Liver (tissue), 9 donors: ENCODE results near the gene NTN1. TPM values are rescaled to one million over a fixed set of nuclear protein-coding genes. Genes with fewer than 3 reads are reported as not detected.

Experiments
- DNase-seq: peaks from one replicate; pipeline ENCODE4 v3.0.0-alpha.2; 2017; ENCODE audit warnings: low spot score
- H3K27ac ChIP-seq, 2 donors: one replicate each; pipeline ENCODE4 v1.7.0; 2013; ENCODE audit warnings: inconsistent platforms in 2 of 2, low read length in 2 of 2, control low read depth in 1 of 2, low read depth in 1 of 2, mild to moderate bottlenecking in 1 of 2
- H3K27me3 ChIP-seq, 4 donors: one replicate each; pipeline versions ENCODE4 v1.6.1 to v1.7.0; 2013; ENCODE audit warnings: low read length in 3 of 4, inconsistent platforms in 1 of 4, mild to moderate bottlenecking in 1 of 4, moderate library complexity in 1 of 4; ENCODE audit not compliant: control insufficient read depth in 4 of 4, insufficient read depth in 4 of 4
- H3K36me3 ChIP-seq, 4 donors: one replicate each; pipeline versions ENCODE4 v1.6.1 to v1.7.0; 2013; ENCODE audit warnings: low read length in 3 of 4, mild to moderate bottlenecking in 3 of 4, low read depth in 1 of 4, moderate library complexity in 1 of 4; ENCODE audit not compliant: control insufficient read depth in 4 of 4, insufficient read depth in 3 of 4
- H3K4me1 ChIP-seq, 4 donors: one replicate each; pipeline versions ENCODE4 v1.6.1 to v1.7.0; 2013; ENCODE audit warnings: low read length in 3 of 4, mild to moderate bottlenecking in 3 of 4, moderate library complexity in 1 of 4; ENCODE audit not compliant: control insufficient read depth in 4 of 4, insufficient read depth in 4 of 4
- H3K4me3 ChIP-seq, 3 donors: one replicate each; pipeline versions ENCODE4 v1.6.1 to v1.7.0; 2013; ENCODE audit warnings: low read length in 3 of 3, control low read depth in 1 of 3, low read depth in 1 of 3, mild to moderate bottlenecking in 1 of 3
- H3K9ac ChIP-seq, 2 donors: one replicate each; pipeline ENCODE4 v1.7.0; 2013; ENCODE audit warnings: low read length in 2 of 2, mild to moderate bottlenecking in 2 of 2, moderate library complexity in 2 of 2, control low read depth in 1 of 2, low read depth in 1 of 2
- H3K9me3 ChIP-seq, 4 donors: one replicate each; pipeline versions ENCODE4 v1.6.1 to v1.7.0; 2013; ENCODE audit warnings: low read length in 3 of 4; ENCODE audit not compliant: control insufficient read depth in 4 of 4
- EGR1 ChIP-seq, 2 donors: IDR thresholded peaks; 2 replicates each; pipeline ENCODE4 v1.6.1; 2016 to 2018; ENCODE audit warnings: antibody characterized with exemption in 2 of 2, low read depth in 2 of 2
- FOXA1 ChIP-seq: IDR thresholded peaks from 2 replicates; pipeline ENCODE4 v1.6.1; 2016; ENCODE audit warnings: antibody characterized with exemption
- GABPA ChIP-seq, 2 donors: IDR thresholded peaks in 1 of 2; conservative IDR thresholded peaks in 1 of 2; 2 replicates each; pipeline ENCODE4 v1.6.1; 2016; ENCODE audit warnings: antibody characterized with exemption in 2 of 2, mild to moderate bottlenecking in 1 of 2, moderate library complexity in 1 of 2
- HNF4A ChIP-seq, 2 donors: conservative IDR thresholded peaks; 2 replicates each; pipeline ENCODE4 v1.6.1; 2016; ENCODE audit warnings: antibody characterized with exemption in 2 of 2, mild to moderate bottlenecking in 2 of 2
- HNF4G ChIP-seq: IDR thresholded peaks from 2 replicates; pipeline ENCODE4 v1.6.1; 2016; ENCODE audit warnings: antibody characterized with exemption
- RXRA ChIP-seq, 2 donors: IDR thresholded peaks; 2 replicates each; pipeline ENCODE4 v1.6.1; 2017 to 2018; ENCODE audit warnings: antibody characterized with exemption in 2 of 2, mild to moderate bottlenecking in 1 of 2
- YY1 ChIP-seq: IDR thresholded peaks from 2 replicates; pipeline ENCODE4 v1.6.1; 2016; ENCODE audit warnings: antibody characterized with exemption, mild to moderate bottlenecking
- ZBTB33 ChIP-seq: IDR thresholded peaks from 2 replicates; pipeline ENCODE4 v1.6.1; 2016; ENCODE audit warnings: antibody characterized with exemption
- WGBS: extraction: QIAGEN DNeasy Blood & Tissue Kit; methylation state at CpG from one replicate; pipeline ENCODE4 v1.1.7; 2013; 5-methylcytosine and 5-hydroxymethylcytosine counted together
- polyA plus RNA-seq, 2 donors: library from polyadenylated mRNA; stranded (reverse) in 1 of 2; unstranded in 1 of 2; fragments of 200-250 nt in 1 of 2; fragments of >200 nt in 1 of 2; fragmentation: Nextera tagmentation in 1 of 2; extraction: Ambion mirVana in 1 of 2; gene quantifications; one replicate each; pipeline versions ENCODE4 v1.2.1 to v1.2.3, GENCODE V29; 2013 to 2015
- total RNA-seq, 2 donors: library from RNA; depleted of rRNA; stranded (reverse); fragments of >200 nt; gene quantifications; one replicate each; pipeline ENCODE4 v1.2.3, GENCODE V29; 2014
- TF ChIP-seq, protein P1 (sequence below): IDR thresholded peaks from 2 replicates; pipeline ENCODE4 v1.6.1; 2016; ENCODE audit warnings: antibody characterized with exemption, mild to moderate bottlenecking
- donor health status: healthy.
- donor health status: healthy.
- donor health status: healthy.
- donor health status: healthy.
- donor health status: healthy.

Gene NTN1
- total and polyA plus RNA-seq, 4 donors: 0.14 to 8.7 (median 4.3) TPM

GRCh38 chr17:9237053-9237410 is 215.7 kb downstream of the NTN1 start (continued):
- TF ChIP-seq, protein P1, sequence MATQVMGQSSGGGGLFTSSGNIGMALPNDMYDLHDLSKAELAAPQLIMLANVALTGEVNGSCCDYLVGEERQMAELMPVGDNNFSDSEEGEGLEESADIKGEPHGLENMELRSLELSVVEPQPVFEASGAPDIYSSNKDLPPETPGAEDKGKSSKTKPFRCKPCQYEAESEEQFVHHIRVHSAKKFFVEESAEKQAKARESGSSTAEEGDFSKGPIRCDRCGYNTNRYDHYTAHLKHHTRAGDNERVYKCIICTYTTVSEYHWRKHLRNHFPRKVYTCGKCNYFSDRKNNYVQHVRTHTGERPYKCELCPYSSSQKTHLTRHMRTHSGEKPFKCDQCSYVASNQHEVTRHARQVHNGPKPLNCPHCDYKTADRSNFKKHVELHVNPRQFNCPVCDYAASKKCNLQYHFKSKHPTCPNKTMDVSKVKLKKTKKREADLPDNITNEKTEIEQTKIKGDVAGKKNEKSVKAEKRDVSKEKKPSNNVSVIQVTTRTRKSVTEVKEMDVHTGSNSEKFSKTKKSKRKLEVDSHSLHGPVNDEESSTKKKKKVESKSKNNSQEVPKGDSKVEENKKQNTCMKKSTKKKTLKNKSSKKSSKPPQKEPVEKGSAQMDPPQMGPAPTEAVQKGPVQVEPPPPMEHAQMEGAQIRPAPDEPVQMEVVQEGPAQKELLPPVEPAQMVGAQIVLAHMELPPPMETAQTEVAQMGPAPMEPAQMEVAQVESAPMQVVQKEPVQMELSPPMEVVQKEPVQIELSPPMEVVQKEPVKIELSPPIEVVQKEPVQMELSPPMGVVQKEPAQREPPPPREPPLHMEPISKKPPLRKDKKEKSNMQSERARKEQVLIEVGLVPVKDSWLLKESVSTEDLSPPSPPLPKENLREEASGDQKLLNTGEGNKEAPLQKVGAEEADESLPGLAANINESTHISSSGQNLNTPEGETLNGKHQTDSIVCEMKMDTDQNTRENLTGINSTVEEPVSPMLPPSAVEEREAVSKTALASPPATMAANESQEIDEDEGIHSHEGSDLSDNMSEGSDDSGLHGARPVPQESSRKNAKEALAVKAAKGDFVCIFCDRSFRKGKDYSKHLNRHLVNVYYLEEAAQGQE: no peak
- no peak for TF ChIP-seq FOXA1

DNA sequence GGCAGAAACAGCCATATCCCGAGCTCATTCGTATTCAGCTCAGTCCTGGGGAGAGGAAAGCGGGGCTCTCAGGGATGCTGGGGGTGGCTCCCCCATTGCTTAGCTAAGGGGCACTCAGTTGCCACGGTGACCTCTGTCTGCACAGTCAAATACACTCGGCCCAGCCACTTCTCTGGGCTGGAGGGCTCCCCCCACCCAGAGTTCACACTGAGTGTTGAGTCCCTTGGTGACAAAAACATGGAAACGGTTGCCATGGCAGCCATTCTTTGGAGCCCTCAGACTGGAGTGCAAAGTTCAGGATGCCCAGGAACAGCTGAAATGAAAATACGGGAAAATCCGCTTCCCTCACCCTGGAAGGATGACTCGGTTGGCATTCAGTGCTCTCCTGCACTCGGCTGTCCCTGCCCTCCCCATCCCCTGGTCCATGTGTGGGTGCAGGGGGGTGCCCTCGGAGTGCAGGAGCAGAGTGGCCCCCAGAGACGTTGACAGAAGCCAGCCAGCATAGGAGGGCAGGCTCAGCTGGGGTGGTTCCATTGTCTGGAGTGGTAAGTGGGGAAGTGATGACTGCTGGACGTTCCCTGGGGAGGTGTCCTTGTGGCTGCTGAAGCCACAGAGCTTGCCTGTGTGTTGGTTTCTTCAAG is 216.5 kb downstream of the NTN1 start:
- no peak overlapping the region for H3K27ac ChIP-seq
- H3K9me3 ChIP-seq: no peaks in the 10 kb centered on the region
- H3K9ac ChIP-seq: no peak overlapping the region
- DNase-seq: no peak
- no peaks in the 10 kb centered on the region for H3K36me3 ChIP-seq
- peaks cover 13 to 25% (median 19%) of the 10 kb centered on the region in 4 donors for H3K4me1 ChIP-seq
- no peak for TF ChIP-seq HNF4G
- peak in 1 of 2 donors; percentile 30 for TF ChIP-seq HNF4A (conservative IDR thresholded peaks at IDR 0.05)
- TF ChIP-seq YY1: no peak
- no peak for TF ChIP-seq RXRA (IDR thresholded peaks at IDR 0.05)
- TF ChIP-seq, protein P1: no peak
- TF ChIP-seq ZBTB33: no peak
- TF ChIP-seq EGR1 (IDR thresholded peaks at IDR 0.05; ENCODE audit: low read depth in 2 of 2): no peak
- TF ChIP-seq GABPA (IDR thresholded peaks at IDR 0.05 in 1 of 2, conservative IDR thresholded peaks at IDR 0.05 in 1 of 2): no peak
- H3K27me3 ChIP-seq: no peaks in the 10 kb centered on the region
- 90% methylated on average over 13 of the region's 13 CpGs for WGBS
- H3K4me3 ChIP-seq: no peak overlapping the region
